KOPT-K1 (cell line): ENCODE data around the gene GPC6.

Experiments
- H3K27ac ChIP-seq: fragments of 200-600 bp; sonication (generic); 2 replicates; pipeline ENCODE4 v1.5.1; 2016; ENCODE audit warnings: antibody characterized with exemption, mild to moderate bottlenecking, low read depth, low read length; ENCODE audit not compliant: poor library complexity, severe bottlenecking
- H3K36me3 ChIP-seq: fragments of 200-600 bp; sonication (generic); 2 replicates; pipeline ENCODE4 v1.5.1; 2017; ENCODE audit warnings: antibody characterized with exemption, mild to moderate bottlenecking, low read length, moderate library complexity; ENCODE audit not compliant: insufficient read depth
- H3K9me3 ChIP-seq: fragments of 200-600 bp; sonication (generic); 2 replicates; pipeline ENCODE4 v1.5.1; 2017; ENCODE audit warnings: antibody characterized with exemption, low read length, mild to moderate bottlenecking; ENCODE audit not compliant: insufficient read depth, poor library complexity, severe bottlenecking

GPC6 gene

GRCh38 chr13:93848247-93848646, 621.6 kb downstream of the GPC6 start:
- H3K36me3 ChIP-seq: no peaks in the 10 kb centered on the region
- H3K27ac ChIP-seq: no peak overlapping the region
- no peaks in the 10 kb centered on the region for H3K9me3 ChIP-seq

DNA sequence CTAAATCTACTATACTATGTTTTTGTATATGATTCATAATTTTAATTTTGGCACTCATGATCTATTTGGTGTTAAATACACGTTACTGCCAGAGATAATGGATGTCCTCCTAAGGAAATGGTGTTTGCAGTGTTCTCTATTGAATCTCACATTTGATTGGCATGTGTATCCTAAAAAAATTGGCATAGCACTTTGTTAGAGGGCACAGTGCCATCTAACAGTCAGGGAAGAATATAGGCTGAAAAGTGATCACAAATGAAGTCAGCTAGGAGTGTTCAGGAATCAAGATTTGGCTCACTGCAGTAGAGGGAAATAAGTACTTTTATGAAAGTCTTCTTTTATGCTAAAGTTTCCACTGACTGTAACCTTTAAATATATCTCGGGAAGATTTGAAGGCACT, 624.6 kb downstream of the GPC6 start:
- H3K36me3 ChIP-seq: no peaks in the 10 kb centered on the region
- H3K9me3 ChIP-seq: no peaks in the 10 kb centered on the region
- no peak overlapping the region for H3K27ac ChIP-seq

- H3K9me3 ChIP-seq: no peaks in the 10 kb centered on the region
- H3K36me3 ChIP-seq: no peaks in the 10 kb centered on the region
- no peak overlapping the region for H3K27ac ChIP-seq
Observed at GRCh38 chr13:93853912-93854311, 627.3 kb downstream of the GPC6 start.

DNA sequence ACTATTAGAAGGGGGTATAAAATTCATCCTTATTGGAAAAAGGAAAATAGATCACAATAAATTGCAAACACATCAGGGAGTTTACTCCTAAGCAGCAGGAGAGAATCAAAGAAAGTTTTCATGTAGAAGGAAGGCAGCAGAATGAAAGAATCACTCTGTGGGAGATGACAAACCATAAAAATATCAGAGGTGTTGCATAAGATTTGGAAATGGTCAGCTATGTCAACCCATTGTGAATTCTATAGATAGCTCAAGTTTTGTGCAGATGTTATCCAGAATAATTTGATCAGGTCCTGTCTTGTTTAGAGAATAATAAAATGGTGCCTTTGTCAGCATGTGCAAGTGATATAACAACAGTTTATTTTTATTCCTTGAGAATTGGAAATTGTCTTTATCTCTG, 630.5 kb downstream of the GPC6 start:
- Histone ChIP-seq H3K27ac (no peak overlapping the region), H3K36me3 (no peaks in the 10 kb centered on the region), H3K9me3 (no peaks in the 10 kb centered on the region)

- Histone ChIP-seq H3K27ac (no peak overlapping the region), H3K36me3 (no peaks in the 10 kb centered on the region), H3K9me3 (no peaks in the 10 kb centered on the region)
Observed at GRCh38 chr13:93859716-93860115, 633.1 kb downstream of the GPC6 start.

DNA sequence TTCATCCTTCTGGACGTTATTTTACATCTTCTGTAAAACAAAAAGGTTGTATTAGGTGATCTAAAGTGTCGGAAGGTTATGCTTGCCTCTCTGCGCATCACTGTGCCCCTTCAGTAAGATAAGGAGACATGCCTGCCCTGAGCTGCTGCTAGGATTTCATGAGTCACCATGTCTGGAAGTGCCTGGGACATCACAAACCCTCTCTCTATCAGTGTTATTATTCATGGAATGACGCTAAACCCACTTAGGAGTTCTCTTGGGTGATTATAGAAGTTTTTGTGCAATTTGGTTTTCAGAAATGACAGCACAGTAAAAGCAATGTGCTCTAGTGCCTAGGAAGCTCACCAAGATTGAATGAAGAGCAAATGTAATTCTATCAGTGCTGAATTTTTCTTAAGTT, 635.2 kb downstream of the GPC6 start:
- H3K9me3 ChIP-seq: no peaks in the 10 kb centered on the region
- H3K27ac ChIP-seq: no peak overlapping the region

GRCh38 chr13:93862259-93862658, 635.7 kb downstream of the GPC6 start:
- Histone ChIP-seq H3K27ac (no peak overlapping the region), H3K36me3 (no peaks in the 10 kb centered on the region), H3K9me3 (no peaks in the 10 kb centered on the region)

More for the DNA sequence above, 635.2 kb downstream of the GPC6 start:
- no peaks in the 10 kb centered on the region for H3K36me3 ChIP-seq

GRCh38 chr13:93865235-93865634, 638.6 kb downstream of the GPC6 start:
- H3K36me3 ChIP-seq: no peaks in the 10 kb centered on the region
- no peaks in the 10 kb centered on the region for H3K9me3 ChIP-seq
- H3K27ac ChIP-seq: no peak overlapping the region

DNA sequence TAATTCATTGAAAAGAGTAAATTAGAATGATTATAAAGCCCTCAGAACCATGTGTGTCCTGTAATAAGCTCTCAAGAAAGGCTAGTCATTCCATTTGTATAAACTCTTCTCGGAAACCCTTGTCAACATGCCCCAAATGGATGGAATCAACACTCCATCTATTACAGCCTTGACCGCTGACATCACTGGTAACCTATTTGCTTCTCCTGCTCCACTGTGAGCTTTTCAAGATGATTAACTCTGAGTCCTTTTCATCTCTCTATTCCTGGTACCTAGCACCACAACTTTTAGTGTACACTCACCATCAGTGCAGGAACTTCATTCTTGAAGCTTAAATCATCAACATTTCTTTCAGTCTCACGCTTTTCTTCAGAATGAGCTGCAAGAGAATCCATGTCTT, 640.9 kb downstream of the GPC6 start:
- no peaks in the 10 kb centered on the region for H3K9me3 ChIP-seq
- no peaks in the 10 kb centered on the region for H3K36me3 ChIP-seq
- H3K27ac ChIP-seq: no peak overlapping the region

GRCh38 chr13:93872376-93872775, 645.8 kb downstream of the GPC6 start:
- Histone ChIP-seq H3K36me3 (no peaks in the 10 kb centered on the region), H3K9me3 (no peaks in the 10 kb centered on the region), H3K27ac (no peak overlapping the region)

- no peaks in the 10 kb centered on the region for H3K36me3 ChIP-seq
- no peaks in the 10 kb centered on the region for H3K9me3 ChIP-seq
- no peak overlapping the region for H3K27ac ChIP-seq
Observed at GRCh38 chr13:93872786-93873347, 646.3 kb downstream of the GPC6 start.

DNA sequence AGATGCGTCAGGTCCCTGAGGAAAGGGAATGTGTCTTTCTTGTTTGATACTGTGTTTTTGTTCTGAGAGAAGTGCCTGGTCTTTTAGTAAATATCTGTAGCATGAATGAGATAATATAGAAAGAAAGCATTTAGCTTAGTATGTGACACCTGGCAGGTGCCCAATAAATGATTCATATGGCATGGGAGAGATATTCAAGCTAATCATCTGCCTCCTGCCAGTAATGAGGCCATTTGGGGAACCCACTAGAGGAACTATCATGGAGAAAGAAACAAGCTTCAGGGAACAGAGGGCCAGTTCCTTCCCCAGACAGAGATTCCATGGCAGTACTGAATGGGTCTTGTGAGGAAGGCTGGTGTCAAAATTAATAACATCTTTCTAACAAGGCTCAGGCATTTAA, 648.9 kb downstream of the GPC6 start:
- Histone ChIP-seq H3K36me3 (no peaks in the 10 kb centered on the region), H3K27ac (no peak overlapping the region), H3K9me3 (no peaks in the 10 kb centered on the region)

DNA sequence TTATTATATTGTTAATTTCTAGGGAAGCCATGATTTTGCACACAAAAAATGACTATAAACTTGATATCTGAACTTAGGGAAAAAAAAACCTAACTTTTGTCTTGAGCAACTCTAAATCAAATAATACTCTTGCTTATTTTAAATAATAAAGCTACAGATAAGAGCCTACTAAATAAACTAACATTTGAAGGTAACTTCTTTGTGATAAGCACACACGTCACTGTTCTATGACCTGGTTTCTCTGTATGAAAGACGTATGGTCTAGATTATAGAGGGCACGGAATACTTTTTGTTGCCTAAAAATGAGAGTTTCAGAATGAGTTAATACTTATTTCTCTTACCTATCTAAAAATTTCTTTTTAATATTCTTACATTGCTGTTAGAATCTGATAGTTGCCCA, 649.6 kb downstream of the GPC6 start:
- Histone ChIP-seq H3K9me3 (no peaks in the 10 kb centered on the region), H3K36me3 (no peaks in the 10 kb centered on the region), H3K27ac (no peak overlapping the region)

- H3K36me3 ChIP-seq: no peaks in the 10 kb centered on the region
- no peak overlapping the region for H3K27ac ChIP-seq
- no peaks in the 10 kb centered on the region for H3K9me3 ChIP-seq
Observed at GRCh38 chr13:93878675-93879074, 652.1 kb downstream of the GPC6 start.

DNA sequence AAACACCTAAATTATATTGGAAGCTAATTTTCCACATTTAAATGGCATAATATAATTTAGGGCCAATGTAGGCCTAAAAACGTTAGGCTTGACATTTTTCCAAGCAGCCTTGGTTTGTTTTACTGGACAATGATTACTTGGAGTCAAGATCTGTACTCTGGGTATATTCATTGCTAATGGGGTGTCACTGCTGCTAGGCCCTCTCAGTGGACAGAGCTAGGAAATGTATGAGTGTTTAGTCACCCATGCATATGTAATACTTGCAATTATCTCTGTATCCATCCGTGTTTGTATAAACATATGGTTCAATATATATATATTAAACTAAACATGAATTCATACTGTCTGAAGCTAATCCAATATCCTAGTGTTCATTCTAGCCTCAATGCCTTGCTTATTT, 654.8 kb downstream of the GPC6 start:
- no peaks in the 10 kb centered on the region for H3K36me3 ChIP-seq
- H3K27ac ChIP-seq: no peak overlapping the region
- no peaks in the 10 kb centered on the region for H3K9me3 ChIP-seq

- H3K9me3 ChIP-seq: no peaks in the 10 kb centered on the region
- H3K36me3 ChIP-seq: no peaks in the 10 kb centered on the region
- H3K27ac ChIP-seq: no peak overlapping the region
Observed at GRCh38 chr13:93882086-93882651, 655.6 kb downstream of the GPC6 start.
